Activated T-cell treated with anti-CD3 and anti-CD28 coated beads for 1 hour (primary cell): ENCODE results near the gene KDELR1.

Experiments
- DNase-seq: peaks from one replicate; pipeline ENCODE4 v3.0.0-alpha.2; 2020; ENCODE audit warnings: low read depth

KDELR1 gene

GRCh38 chr19:48391100-48392005 is at the start of gene KDELR1:
TSS of gene KDELR1 (minus strand) at chr19:48391551. CDS start at chr19:48391358, 193 bp downstream.
- DNase-seq, result peak; percentile 67

GRCh38 chr19:48436586-48436985 is 45.2 kb upstream of the KDELR1 start:
- no peak for DNase-seq

- no peak for DNase-seq
Measured at GRCh38 chr19:48433337-48433736, 42.0 kb upstream of the KDELR1 start.

- DNase-seq, result no peak
Measured at GRCh38 chr19:48428670-48429069, 37.3 kb upstream of the KDELR1 start.

GRCh38 chr19:48424694-48425219 is 33.4 kb upstream of the KDELR1 start:
- no peak for DNase-seq

- no peak for DNase-seq
Measured at GRCh38 chr19:48421548-48421947, 30.2 kb upstream of the KDELR1 start.

- DNase-seq, result peak; percentile 40
Measured at GRCh38 chr19:48419158-48419920, 28.0 kb upstream of the KDELR1 start.

- no peak for DNase-seq
Measured at GRCh38 chr19:48418317-48419064, 27.1 kb upstream of the KDELR1 start.

- no peak for DNase-seq
Measured at GRCh38 chr19:48417421-48417820, 26.1 kb upstream of the KDELR1 start.

GRCh38 chr19:48415806-48416221 is 24.5 kb upstream of the KDELR1 start:
- no peak for DNase-seq

GRCh38 chr19:48415395-48415794 is 24.0 kb upstream of the KDELR1 start:
- DNase-seq, result peak; percentile 59

- DNase-seq, result no peak
Measured at GRCh38 chr19:48413879-48414587, 22.7 kb upstream of the KDELR1 start.

- DNase-seq, result no peak
Measured at GRCh38 chr19:48405850-48406249, 14.5 kb upstream of the KDELR1 start.

GRCh38 chr19:48405010-48405659 is 13.8 kb upstream of the KDELR1 start:
- DNase-seq, result no peak

- DNase-seq, result no peak
Measured at GRCh38 chr19:48403606-48404005, 12.3 kb upstream of the KDELR1 start.

- no peak for DNase-seq
Measured at GRCh38 chr19:48401287-48401686, 9.9 kb upstream of the KDELR1 start.

- DNase-seq, result no peak
Measured at GRCh38 chr19:48400018-48400742, 8.8 kb upstream of the KDELR1 start.

- peak; percentile 73 for DNase-seq
Measured at GRCh38 chr19:48398375-48399235, 7.3 kb upstream of the KDELR1 start.

GRCh38 chr19:48398102-48398374 is 6.7 kb upstream of the KDELR1 start:
- DNase-seq, result no peak
